IMR-90 (cell line): Measurements from ENCODE around the gene FAS. TPM values are rescaled to one million over a fixed set of nuclear protein-coding genes. Genes with fewer than 3 reads are reported as not detected.

Experiments
- ATAC-seq: fragments of 200-7000 bp; cut with Tn5 transposase; 2 replicates; pipeline ENCODE4 v1.9.1; 2020; ENCODE audit warnings: low read depth, mild to moderate bottlenecking, moderate library complexity
- BruUV-seq: library from RNA; stranded (reverse); fragments of 400-500 nt; replicated peaks from 2 replicates; lab custom pipeline; 2021; lab: Mats Ljungman, UMichigan
- CTCF ChIA-PET: fragments of 300-600 bp; formaldehyde crosslinking; extraction: SDS; loops from one replicate; lab custom pipeline; 2021; ENCODE audit warnings: antibody characterized with exemption; lab: Yijun Ruan, JAX
- POLR2A ChIA-PET: fragments of 300-600 bp; sonication (Branson Sonifier 250); formaldehyde crosslinking; loops from one replicate; lab custom pipeline; 2022; ENCODE audit warnings: antibody characterized with exemption; ENCODE audit not compliant: unreplicated experiment; lab: Charles Lee
- DNase-seq: peaks from one replicate; pipeline ENCODE4 v3.0.0; 2013
- H2AFZ ChIP-seq: replicated peaks from 2 replicates; pipeline ENCODE3; 2013; ENCODE audit warnings: low read length, mild to moderate bottlenecking; ENCODE audit not compliant: poor library complexity
- H2AK5ac ChIP-seq: 2 replicates; pipeline ENCODE4 v1.6.1; 2013; ENCODE audit warnings: low read depth, low read length, inconsistent platforms
- H2AK9ac ChIP-seq: replicated peaks from 2 replicates; pipeline ENCODE3; 2013; ENCODE audit warnings: mild to moderate bottlenecking, low read depth, low read length, moderate library complexity; ENCODE audit not compliant: poor library complexity
- H2BK120ac ChIP-seq: 2 replicates; pipeline ENCODE4 v1.6.1; 2013; ENCODE audit warnings: low read depth, low read length, inconsistent platforms
- H2BK15ac ChIP-seq: 3 replicates; pipeline ENCODE4 v1.6.1; 2013; ENCODE audit warnings: low read depth, low read length, inconsistent platforms
- H2BK20ac ChIP-seq: 2 replicates; pipeline ENCODE4 v1.6.1; 2013; ENCODE audit warnings: low read depth, mild to moderate bottlenecking, inconsistent platforms, low read length, moderate library complexity
- H2BK5ac ChIP-seq: 2 replicates; pipeline ENCODE4 v1.6.1; 2013; ENCODE audit warnings: mild to moderate bottlenecking, low read depth, low read length, inconsistent platforms; ENCODE audit not compliant: poor library complexity, severe bottlenecking
- H3K14ac ChIP-seq: replicated peaks from 2 replicates; pipeline ENCODE4 v1.6.1; 2013; ENCODE audit warnings: low read depth, low read length, inconsistent platforms
- H3K18ac ChIP-seq: 2 replicates; pipeline ENCODE4 v1.6.1; 2013; ENCODE audit warnings: low read depth, low read length, control low read depth
- H3K23ac ChIP-seq: 2 replicates; pipeline ENCODE4 v1.6.1; 2013; ENCODE audit warnings: low read depth, low read length, inconsistent platforms
- H3K27ac ChIP-seq: 2 replicates; pipeline ENCODE4 v1.5.1; 2013; ENCODE audit warnings: mild to moderate bottlenecking, control low read depth, low read length; ENCODE audit not compliant: insufficient read depth
- H3K27me3 ChIP-seq: 2 replicates; pipeline ENCODE4 v1.6.1; 2013; ENCODE audit warnings: low read length; ENCODE audit not compliant: control insufficient read depth, insufficient read depth
- H3K36me3 ChIP-seq: 2 replicates; pipeline ENCODE4 v1.6.1; 2013; ENCODE audit warnings: low read length, mixed read lengths; ENCODE audit not compliant: control insufficient read depth, insufficient read depth
- H3K4ac ChIP-seq: 2 replicates; pipeline ENCODE4 v1.6.1; 2013; ENCODE audit warnings: low read depth, low read length, inconsistent platforms
- H3K4me1 ChIP-seq: 2 replicates; pipeline ENCODE4 v1.6.1; 2013; ENCODE audit warnings: low read length, mixed read lengths; ENCODE audit not compliant: control insufficient read depth, insufficient read depth
- H3K4me2 ChIP-seq: 2 replicates; pipeline ENCODE4 v1.6.1; 2013; ENCODE audit warnings: low read depth, mild to moderate bottlenecking, control low read depth, low read length, moderate library complexity
- H3K4me3 ChIP-seq: 2 replicates; pipeline ENCODE4 v1.5.1; 2013; ENCODE audit warnings: low read depth, mild to moderate bottlenecking, control low read depth, low read length, moderate library complexity; ENCODE audit not compliant: insufficient read depth
- H3K56ac ChIP-seq: 2 replicates; pipeline ENCODE4 v1.6.1; 2013; ENCODE audit warnings: low read length, inconsistent platforms; ENCODE audit not compliant: insufficient read depth; ENCODE audit errors: extremely low read depth
- H3K79me1 ChIP-seq, 2 experiments: 2 replicates each; pipeline ENCODE4 v1.6.1; 2013; ENCODE audit warnings: low read length in 2 of 2, inconsistent platforms in 1 of 2, low read depth in 1 of 2
- H3K9ac ChIP-seq: 2 replicates; pipeline ENCODE4 v1.6.1; 2013; ENCODE audit warnings: low read depth, low read length, control low read depth
- H3K9me1 ChIP-seq: 2 replicates; pipeline ENCODE4 v1.6.1; 2013; ENCODE audit warnings: low read length, inconsistent platforms; ENCODE audit not compliant: insufficient read depth
- H3K9me3 ChIP-seq: 2 replicates; pipeline ENCODE4 v1.6.1; 2013; ENCODE audit warnings: low read length; ENCODE audit not compliant: control insufficient read depth, insufficient read depth
- H4K20me1 ChIP-seq: 2 replicates; pipeline ENCODE4 v1.6.1; 2013; ENCODE audit warnings: low read length, inconsistent platforms; ENCODE audit not compliant: insufficient read depth
- H4K5ac ChIP-seq: 2 replicates; pipeline ENCODE4 v1.6.1; 2013; ENCODE audit warnings: mild to moderate bottlenecking, low read depth, low read length, control low read depth
- H4K8ac ChIP-seq, 2 experiments: 2 replicates each; pipeline ENCODE4 v1.6.1; 2013; ENCODE audit warnings: low read depth in 2 of 2, low read length in 2 of 2, control low read depth in 1 of 2, inconsistent platforms in 1 of 2
- H4K91ac ChIP-seq: 2 replicates; pipeline ENCODE4 v1.6.1; 2013; ENCODE audit warnings: low read depth, low read length, inconsistent platforms; ENCODE audit not compliant: insufficient read depth
- FOS ChIP-seq: fragments of 150-350 bp; IDR thresholded peaks from 2 replicates; pipeline ENCODE4 v1.6.1; 2016; ENCODE audit warnings: low read depth, low read length
- POLR2A ChIP-seq: IDR thresholded peaks from 2 replicates; pipeline ENCODE4 v1.6.1; 2012; ENCODE audit warnings: mild to moderate bottlenecking, low read depth, low read length
- RFX5 ChIP-seq: IDR thresholded peaks from 2 replicates; pipeline ENCODE4 v1.8.0; 2012; ENCODE audit warnings: low read depth, mild to moderate bottlenecking, low read length, moderate library complexity
- WGBS, 2 experiments: methylation state at CpG; one replicate each; pipeline versions ENCODE4 v1.1.5 to v1.1.7; 2013; ENCODE audit warnings: missing lambda C conversion rate in 2 of 2; ENCODE audit not compliant: insufficient read length in 1 of 2; ENCODE audit errors: extremely low coverage in 2 of 2; 5-methylcytosine and 5-hydroxymethylcytosine counted together
- dilution Hi-C: fragments of 300-500 bp; cut with HindIII; formaldehyde crosslinking; loops from one replicate; pipeline ENCODE4 v1.14.3; 2018; ENCODE audit warnings: low sequenced_read_pairs; ENCODE audit not compliant: unreplicated experiment
- in situ Hi-C: fragments of 300-500 bp; cut with MboI; formaldehyde crosslinking; loops from 3 replicates; pipeline ENCODE4 v1.14.3; 2019; ENCODE audit warnings: low sequenced_read_pairs, inconsistent platforms, mixed read lengths
- intact Hi-C: fragments of 100-400 bp; cut with micrococcal nuclease; formaldehyde crosslinking; loops from 2 replicates; pipeline ENCODE4 v1.10.0; 2022
- polyA plus RNA-seq, 3 experiments: library from polyadenylated mRNA; depleted of rRNA; stranded (reverse); fragments of >200 nt; gene quantifications; 2 replicates each; pipeline ENCODE4 v1.2.3, GENCODE V29; 2012; ENCODE audit warnings: low replicate concordance in 1 of 3
- total RNA-seq: library from RNA; depleted of rRNA; stranded (reverse); fragments of >200 nt; gene quantifications from 2 replicates; pipeline ENCODE4 v1.2.3, GENCODE V29; 2012
- TF ChIP-seq, protein P1 (sequence below): conservative IDR thresholded peaks from 2 replicates; pipeline ENCODE4 v1.5.1; 2012; ENCODE audit warnings: mild to moderate bottlenecking, low read depth, low read length, improper control_type of control experiment
- TF ChIP-seq, protein P2 (sequence below): fragments of 150-350 bp; IDR thresholded peaks from 2 replicates; pipeline ENCODE4 v1.6.1; 2017; ENCODE audit warnings: mild to moderate bottlenecking, antibody characterized with exemption, low read length, low read depth

Gene FAS
- total and polyA plus RNA-seq, 2 of the 4 experiments (the other 2 are of a cell fraction): 34.3 to 53.8 TPM

DNA sequence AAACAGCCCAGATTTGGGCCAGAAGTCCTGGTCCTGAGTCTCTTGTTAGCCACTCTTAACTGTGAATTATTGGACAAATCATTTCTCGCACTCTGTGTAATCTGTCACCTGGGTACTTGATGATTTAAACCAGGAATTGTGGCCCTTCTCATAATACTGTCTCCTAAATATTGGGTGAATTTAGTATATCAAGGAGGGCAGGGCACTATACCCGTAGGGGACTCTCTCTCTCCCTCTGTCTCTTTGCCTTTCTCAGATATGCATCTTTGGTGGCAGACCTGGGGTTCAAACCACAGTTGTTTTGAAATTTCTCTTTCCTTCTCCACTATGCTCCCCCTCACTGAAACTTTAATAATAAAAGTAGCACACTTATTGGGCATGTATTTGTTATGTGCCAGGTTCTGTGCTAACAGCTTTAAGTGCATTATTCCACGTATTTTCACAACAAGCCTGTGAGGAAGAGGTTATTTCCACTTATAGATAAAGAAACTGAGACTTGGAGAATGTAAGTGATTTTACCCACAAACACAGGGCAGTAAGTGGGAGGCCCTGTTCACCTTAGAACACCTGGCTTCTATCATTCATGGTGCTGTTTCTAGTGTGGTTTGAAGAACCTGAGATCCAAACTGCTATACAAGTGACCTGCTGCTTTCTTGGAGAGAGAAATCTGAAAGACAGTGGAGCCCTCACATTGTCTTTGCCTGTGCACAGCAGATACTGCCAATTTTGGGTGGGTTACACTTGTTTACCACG lies 11.8 kb downstream of the FAS start (continued):
- TF ChIP-seq, protein P1, sequence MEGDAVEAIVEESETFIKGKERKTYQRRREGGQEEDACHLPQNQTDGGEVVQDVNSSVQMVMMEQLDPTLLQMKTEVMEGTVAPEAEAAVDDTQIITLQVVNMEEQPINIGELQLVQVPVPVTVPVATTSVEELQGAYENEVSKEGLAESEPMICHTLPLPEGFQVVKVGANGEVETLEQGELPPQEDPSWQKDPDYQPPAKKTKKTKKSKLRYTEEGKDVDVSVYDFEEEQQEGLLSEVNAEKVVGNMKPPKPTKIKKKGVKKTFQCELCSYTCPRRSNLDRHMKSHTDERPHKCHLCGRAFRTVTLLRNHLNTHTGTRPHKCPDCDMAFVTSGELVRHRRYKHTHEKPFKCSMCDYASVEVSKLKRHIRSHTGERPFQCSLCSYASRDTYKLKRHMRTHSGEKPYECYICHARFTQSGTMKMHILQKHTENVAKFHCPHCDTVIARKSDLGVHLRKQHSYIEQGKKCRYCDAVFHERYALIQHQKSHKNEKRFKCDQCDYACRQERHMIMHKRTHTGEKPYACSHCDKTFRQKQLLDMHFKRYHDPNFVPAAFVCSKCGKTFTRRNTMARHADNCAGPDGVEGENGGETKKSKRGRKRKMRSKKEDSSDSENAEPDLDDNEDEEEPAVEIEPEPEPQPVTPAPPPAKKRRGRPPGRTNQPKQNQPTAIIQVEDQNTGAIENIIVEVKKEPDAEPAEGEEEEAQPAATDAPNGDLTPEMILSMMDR: no peak

DNA sequence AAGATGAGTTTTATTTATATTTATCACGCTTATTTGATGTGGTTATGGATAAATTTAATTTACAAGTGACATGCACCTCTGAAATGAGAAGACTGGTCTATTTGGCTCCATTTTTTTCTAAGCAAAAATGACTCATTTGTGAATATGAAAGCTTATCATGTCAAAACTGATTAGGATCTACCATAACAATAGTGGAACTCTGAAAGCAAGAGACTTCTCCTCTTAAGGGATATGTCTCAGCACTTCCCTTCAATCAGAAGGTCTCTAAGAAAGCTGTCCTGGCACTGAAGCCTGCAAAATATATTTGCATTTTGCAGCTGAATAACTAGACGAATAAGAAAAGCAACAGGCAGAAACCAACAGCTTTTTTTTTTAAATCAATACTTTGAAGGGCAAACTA lies 12.7 kb downstream of the FAS start:
- Histone ChIP-seq H4K5ac (no peak overlapping the region), H3K79me1 (peaks cover 23 to 48% of the 10 kb centered on the region in 2 experiments), H2AK9ac (no peak overlapping the region), H3K4ac (no peak overlapping the region), H3K9me3 (no peaks in the 10 kb centered on the region), H2AK5ac (no peak overlapping the region), H3K27me3 (no peaks in the 10 kb centered on the region), H4K91ac (no peak overlapping the region), H3K18ac (no peak overlapping the region), H3K4me1 (peaks cover 11% of the 10 kb centered on the region), H2BK120ac (no peak overlapping the region), H4K20me1 (peaks cover 15% of the 10 kb centered on the region; the same call in 1 of the 2 replicates), H2AFZ (no peak overlapping the region), H4K8ac (no peak overlapping the region), H3K14ac (no peak overlapping the region), H3K23ac (no peak overlapping the region), H2BK15ac (no peak overlapping the region), H3K36me3 (peaks cover 16% of the 10 kb centered on the region), H2BK20ac (no peak overlapping the region), H3K9me1 (peaks cover 10% of the 10 kb centered on the region; the same call in 1 of the 2 replicates), H3K56ac (no peak overlapping the region), H3K27ac (no peak overlapping the region), H3K4me2 (no peak overlapping the region), H2BK5ac (no peak overlapping the region), H3K4me3 (no peak overlapping the region), H3K9ac (no peak overlapping the region)
- BruUV-seq: no TSS peak
- DNase-seq (peak; percentile 18), ATAC-seq (no peak)
- CTCF ChIA-PET: interaction anchor here (0.7 kb wide), 1 partner anchor 16 kb away, joined by 4 read pairs; no protein-coding TSS in a partner anchor
- WGBS, 2 experiments: no CpG with 5 or more reads among the region's 2 CpGs
- POLR2A ChIA-PET: no interaction called here
- dilution Hi-C loops (loop anchor here (25.0 kb wide), 1 partner anchor 209 kb away; the partner anchor contains the start of gene CH25H), intact Hi-C loops (no loop called here), in situ Hi-C loops (no loop called here)
- TF ChIP-seq RFX5: no peak
- no peak for TF ChIP-seq FOS
- TF ChIP-seq POLR2A: no peak
- TF ChIP-seq, protein P2, sequence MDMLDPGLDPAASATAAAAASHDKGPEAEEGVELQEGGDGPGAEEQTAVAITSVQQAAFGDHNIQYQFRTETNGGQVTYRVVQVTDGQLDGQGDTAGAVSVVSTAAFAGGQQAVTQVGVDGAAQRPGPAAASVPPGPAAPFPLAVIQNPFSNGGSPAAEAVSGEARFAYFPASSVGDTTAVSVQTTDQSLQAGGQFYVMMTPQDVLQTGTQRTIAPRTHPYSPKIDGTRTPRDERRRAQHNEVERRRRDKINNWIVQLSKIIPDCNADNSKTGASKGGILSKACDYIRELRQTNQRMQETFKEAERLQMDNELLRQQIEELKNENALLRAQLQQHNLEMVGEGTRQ: no peak
